Ishikawa (cell line): Measurements from ENCODE around the gene FOXR1.

Source experiments
- CEBPB ChIP-seq: IDR thresholded peaks from 2 replicates; pipeline ENCODE4 v1.6.1; 2012
- CREB1 ChIP-seq: IDR thresholded peaks from 2 replicates; pipeline ENCODE4 v1.6.1; 2012; ENCODE audit warnings: low read depth
- EGR1 ChIP-seq: IDR thresholded peaks from 2 replicates; pipeline ENCODE4 v1.6.1; 2012
- EP300 ChIP-seq: IDR thresholded peaks from 2 replicates; pipeline ENCODE4 v1.6.1; 2012; ENCODE audit warnings: borderline replicate concordance
- FOXM1 ChIP-seq: IDR thresholded peaks from 2 replicates; pipeline ENCODE4 v1.6.1; 2012; ENCODE audit warnings: low read depth, borderline replicate concordance
- NFIC ChIP-seq: IDR thresholded peaks from 2 replicates; pipeline ENCODE4 v1.6.1; 2012
- RAD21 ChIP-seq: IDR thresholded peaks from 2 replicates; pipeline ENCODE4 v1.6.1; 2012; ENCODE audit warnings: low read depth
- TAF1 ChIP-seq: IDR thresholded peaks from 2 replicates; pipeline ENCODE4 v1.6.1; 2012; ENCODE audit warnings: low read depth, mild to moderate bottlenecking
- TCF12 ChIP-seq: IDR thresholded peaks from 2 replicates; pipeline ENCODE4 v1.6.1; 2012; ENCODE audit warnings: low read depth
- TEAD4 ChIP-seq: IDR thresholded peaks from 2 replicates; pipeline ENCODE4 v1.6.1; 2012
- YY1 ChIP-seq: IDR thresholded peaks from 2 replicates; pipeline ENCODE4 v1.6.1; 2012; ENCODE audit warnings: low read depth
- ZBTB7A ChIP-seq: IDR thresholded peaks from 2 replicates; pipeline ENCODE4 v1.6.1; 2012; ENCODE audit warnings: low read depth
- TF ChIP-seq, protein P1 (sequence below): IDR thresholded peaks from 2 replicates; pipeline ENCODE4 v1.6.1; 2012; ENCODE audit warnings: low read depth, mild to moderate bottlenecking
- TF ChIP-seq, protein P2 (sequence below): IDR thresholded peaks from 2 replicates; pipeline ENCODE4 v1.6.1; 2012
- TF ChIP-seq, protein P3 (sequence below): IDR thresholded peaks from 2 replicates; pipeline ENCODE4 v1.6.1; 2012

FOXR1 gene

DNA sequence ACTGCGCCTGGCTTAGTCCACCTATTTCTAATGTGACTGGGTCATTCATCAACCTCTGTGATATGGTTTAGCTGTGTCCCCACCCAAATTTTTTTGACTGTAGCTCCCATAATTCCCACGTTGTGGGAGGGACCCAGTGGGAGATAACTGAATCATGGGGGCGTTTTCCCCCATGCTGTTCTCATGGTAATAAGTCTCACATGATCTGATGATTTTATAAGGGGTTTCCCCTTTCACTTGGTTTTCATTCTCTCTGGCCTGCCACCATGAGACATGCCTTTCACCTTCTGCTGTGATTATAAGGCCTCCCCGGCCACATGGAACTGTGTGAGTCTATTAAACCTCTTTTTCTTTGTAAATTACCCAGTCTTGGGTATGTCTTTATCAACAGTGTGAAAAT lies 35.1 kb downstream of the FOXR1 start:
- TF ChIP-seq EP300 (no peak), YY1 (no peak), CEBPB (no peak)
- TF ChIP-seq, protein P1, sequence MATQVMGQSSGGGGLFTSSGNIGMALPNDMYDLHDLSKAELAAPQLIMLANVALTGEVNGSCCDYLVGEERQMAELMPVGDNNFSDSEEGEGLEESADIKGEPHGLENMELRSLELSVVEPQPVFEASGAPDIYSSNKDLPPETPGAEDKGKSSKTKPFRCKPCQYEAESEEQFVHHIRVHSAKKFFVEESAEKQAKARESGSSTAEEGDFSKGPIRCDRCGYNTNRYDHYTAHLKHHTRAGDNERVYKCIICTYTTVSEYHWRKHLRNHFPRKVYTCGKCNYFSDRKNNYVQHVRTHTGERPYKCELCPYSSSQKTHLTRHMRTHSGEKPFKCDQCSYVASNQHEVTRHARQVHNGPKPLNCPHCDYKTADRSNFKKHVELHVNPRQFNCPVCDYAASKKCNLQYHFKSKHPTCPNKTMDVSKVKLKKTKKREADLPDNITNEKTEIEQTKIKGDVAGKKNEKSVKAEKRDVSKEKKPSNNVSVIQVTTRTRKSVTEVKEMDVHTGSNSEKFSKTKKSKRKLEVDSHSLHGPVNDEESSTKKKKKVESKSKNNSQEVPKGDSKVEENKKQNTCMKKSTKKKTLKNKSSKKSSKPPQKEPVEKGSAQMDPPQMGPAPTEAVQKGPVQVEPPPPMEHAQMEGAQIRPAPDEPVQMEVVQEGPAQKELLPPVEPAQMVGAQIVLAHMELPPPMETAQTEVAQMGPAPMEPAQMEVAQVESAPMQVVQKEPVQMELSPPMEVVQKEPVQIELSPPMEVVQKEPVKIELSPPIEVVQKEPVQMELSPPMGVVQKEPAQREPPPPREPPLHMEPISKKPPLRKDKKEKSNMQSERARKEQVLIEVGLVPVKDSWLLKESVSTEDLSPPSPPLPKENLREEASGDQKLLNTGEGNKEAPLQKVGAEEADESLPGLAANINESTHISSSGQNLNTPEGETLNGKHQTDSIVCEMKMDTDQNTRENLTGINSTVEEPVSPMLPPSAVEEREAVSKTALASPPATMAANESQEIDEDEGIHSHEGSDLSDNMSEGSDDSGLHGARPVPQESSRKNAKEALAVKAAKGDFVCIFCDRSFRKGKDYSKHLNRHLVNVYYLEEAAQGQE = no peak

DNA sequence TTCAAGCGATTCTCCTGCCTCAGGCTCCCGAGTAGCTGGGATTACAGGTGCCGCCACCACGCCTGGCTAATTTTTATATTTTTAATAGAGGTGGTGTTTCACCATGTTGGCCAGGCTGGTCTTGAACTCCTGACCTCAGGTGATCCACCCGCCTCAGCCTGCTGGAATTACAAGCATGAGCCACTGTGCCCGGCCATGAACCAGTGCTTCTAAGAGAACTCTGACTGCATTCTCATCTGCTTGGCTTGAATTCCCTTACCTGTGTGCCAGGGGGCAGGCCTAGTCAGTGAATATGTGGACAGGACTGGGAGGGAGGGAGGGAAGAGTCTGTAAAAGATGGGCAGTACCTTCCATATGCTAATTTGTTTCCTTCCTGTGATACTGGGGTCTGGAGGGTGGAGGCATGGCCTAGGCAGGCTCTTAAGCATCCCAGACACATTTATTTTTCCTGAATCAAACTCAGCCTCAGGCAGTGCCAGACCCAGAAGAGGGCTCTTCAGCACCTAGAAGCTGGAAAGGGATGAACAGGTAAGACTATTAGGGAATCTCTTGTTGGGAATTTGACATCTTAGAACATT lies 40.0 kb downstream of the FOXR1 start:
- TF ChIP-seq ZBTB7A (no peak), FOXM1 (no peak), EP300 (no peak), CREB1 (no peak)
- TF ChIP-seq, protein P2, sequence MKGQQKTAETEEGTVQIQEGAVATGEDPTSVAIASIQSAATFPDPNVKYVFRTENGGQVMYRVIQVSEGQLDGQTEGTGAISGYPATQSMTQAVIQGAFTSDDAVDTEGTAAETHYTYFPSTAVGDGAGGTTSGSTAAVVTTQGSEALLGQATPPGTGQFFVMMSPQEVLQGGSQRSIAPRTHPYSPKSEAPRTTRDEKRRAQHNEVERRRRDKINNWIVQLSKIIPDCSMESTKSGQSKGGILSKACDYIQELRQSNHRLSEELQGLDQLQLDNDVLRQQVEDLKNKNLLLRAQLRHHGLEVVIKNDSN = no peak

DNA sequence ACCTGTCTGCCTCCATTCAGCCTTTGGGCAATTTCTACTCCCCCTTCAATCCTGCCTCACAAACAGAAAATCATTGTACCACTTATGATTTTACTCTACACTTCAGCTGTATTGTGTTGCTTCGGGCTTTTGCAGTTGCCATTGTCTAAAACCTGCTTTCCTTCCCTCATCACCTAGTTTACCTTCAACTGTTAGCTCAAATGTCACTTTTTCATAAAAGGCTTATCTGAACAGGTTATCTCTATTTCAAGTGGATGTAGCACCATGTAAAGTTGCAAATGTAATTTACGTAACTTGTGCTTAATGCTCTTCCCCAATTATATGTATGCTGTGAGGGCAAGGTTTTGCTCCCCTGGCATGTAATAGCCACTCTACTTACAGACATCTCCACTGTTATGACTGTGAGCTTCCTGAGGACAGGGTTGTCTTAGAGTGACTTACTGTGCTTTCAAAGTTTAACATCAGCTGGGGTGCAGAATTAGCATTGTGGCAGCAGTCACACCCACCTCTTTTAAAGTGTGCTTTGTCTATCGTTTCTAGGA lies 41.1 kb downstream of the FOXR1 start:
- TF ChIP-seq RAD21 (no peak), EGR1 (no peak)

DNA sequence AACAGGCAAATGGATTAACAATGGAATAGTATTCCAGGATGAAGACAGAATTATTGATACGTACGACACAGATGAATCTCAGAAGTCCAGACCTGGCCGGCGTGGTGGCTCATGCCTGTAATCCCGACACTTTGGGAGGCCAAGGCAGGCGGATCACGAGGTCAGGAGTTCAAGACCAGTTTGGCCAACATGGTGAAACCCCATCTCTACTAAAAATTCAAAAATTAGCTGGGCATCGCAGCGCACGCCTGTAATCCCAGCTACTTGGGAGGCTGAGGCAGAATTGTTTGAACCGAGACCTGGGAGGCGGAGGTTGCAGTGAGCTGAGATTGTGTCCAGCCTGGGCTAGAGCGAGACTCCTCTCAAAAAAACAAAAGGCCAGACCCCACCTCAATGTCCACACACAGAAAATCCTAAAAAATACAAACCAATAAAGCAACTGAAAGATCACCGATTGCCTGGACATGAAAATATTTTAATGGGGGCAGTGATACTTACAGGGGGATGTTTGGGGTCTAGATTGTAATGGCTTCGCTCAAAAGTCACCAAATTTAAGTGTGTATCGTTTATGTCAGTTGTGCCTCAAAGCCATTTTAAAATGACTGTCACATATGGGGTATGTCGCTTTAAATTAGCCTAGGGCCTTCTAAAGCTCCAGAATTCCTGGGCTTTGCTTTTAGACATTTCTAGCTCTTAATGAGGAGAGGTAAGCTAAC lies 42.8 kb downstream of the FOXR1 start:
- TF ChIP-seq FOXM1 (no peak), ZBTB7A (no peak), EP300 (no peak), CREB1 (no peak), CEBPB (no peak)
- TF ChIP-seq, protein P3, sequence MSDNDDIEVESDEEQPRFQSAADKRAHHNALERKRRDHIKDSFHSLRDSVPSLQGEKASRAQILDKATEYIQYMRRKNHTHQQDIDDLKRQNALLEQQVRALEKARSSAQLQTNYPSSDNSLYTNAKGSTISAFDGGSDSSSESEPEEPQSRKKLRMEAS = no peak
- TF ChIP-seq, protein P2 = no peak

DNA sequence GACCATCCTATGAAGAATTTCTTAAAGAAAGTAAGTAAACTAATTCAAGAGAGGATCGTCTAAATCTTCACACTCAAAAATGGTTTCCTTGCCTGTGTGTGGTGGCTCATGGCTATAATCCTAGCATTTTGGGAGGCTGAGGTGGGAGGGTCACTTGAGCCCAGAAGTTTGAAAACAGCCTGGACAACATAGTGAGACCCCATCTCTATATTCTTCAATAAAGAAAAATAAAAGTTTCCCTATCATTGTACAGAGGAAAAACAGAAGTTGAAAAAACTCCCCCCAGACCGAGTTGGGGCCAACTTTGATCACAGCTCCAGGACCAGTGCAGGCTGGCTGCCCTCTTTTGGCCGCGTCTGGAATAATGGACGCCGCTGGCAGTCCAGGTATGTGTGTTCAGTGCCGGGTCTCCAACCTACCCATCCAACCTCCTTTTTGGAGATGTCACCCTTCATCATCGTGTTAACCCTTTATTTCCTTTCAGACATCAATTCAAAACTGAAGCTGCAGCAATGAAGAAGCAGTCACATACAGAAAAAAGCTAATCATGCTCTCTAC lies 43.6 kb downstream of the FOXR1 start:
- no peak for TF ChIP-seq TCF12
- TF ChIP-seq YY1 = no peak
- TF ChIP-seq, protein P2 = no peak
- no peak for TF ChIP-seq TEAD4
- TF ChIP-seq, protein P3 = no peak
- no peak for TF ChIP-seq EP300
- TF ChIP-seq, protein P1 = no peak
- TF ChIP-seq FOXM1 = no peak
- TF ChIP-seq EGR1 = no peak
- TF ChIP-seq TAF1 = no peak
- no peak; the same call in 1 of the 2 replicates for TF ChIP-seq RAD21
- no peak for TF ChIP-seq NFIC
- TF ChIP-seq ZBTB7A = no peak
- no peak for TF ChIP-seq CEBPB
